Epithelial cell of proximal tubule (primary cell): ENCODE measurements around the gene CCNG1. TPM values are rescaled to one million over a fixed set of nuclear protein-coding genes. Genes with fewer than 3 reads are reported as not detected.
"Not testable (repeated sequence)": the region's sequence is repeated elsewhere in the genome, so short reads cannot be mapped to it uniquely, and the experiment has no call there.

Experiments used
- DNase-seq: peaks from one replicate; pipeline ENCODE4 v3.0.0-alpha.2; 2011; ENCODE audit warnings: low read depth
- H3K4me3 ChIP-seq: 2 replicates; pipeline ENCODE4 v1.5.1; 2011; ENCODE audit warnings: low read depth, mild to moderate bottlenecking, low read length
- total RNA-seq: library from RNA; depleted of rRNA; stranded (reverse); fragments of >200 nt; gene quantifications from 2 replicates; pipeline ENCODE4 v1.2.3, GENCODE V29; 2015
- TF ChIP-seq, protein P1 (sequence below): conservative IDR thresholded peaks from 2 replicates; pipeline ENCODE4 v1.5.1; 2012; ENCODE audit warnings: low read depth, mild to moderate bottlenecking, low read length

Gene CCNG1
- total RNA-seq, 1 donor from 2014 or later = 139 TPM

DNA sequence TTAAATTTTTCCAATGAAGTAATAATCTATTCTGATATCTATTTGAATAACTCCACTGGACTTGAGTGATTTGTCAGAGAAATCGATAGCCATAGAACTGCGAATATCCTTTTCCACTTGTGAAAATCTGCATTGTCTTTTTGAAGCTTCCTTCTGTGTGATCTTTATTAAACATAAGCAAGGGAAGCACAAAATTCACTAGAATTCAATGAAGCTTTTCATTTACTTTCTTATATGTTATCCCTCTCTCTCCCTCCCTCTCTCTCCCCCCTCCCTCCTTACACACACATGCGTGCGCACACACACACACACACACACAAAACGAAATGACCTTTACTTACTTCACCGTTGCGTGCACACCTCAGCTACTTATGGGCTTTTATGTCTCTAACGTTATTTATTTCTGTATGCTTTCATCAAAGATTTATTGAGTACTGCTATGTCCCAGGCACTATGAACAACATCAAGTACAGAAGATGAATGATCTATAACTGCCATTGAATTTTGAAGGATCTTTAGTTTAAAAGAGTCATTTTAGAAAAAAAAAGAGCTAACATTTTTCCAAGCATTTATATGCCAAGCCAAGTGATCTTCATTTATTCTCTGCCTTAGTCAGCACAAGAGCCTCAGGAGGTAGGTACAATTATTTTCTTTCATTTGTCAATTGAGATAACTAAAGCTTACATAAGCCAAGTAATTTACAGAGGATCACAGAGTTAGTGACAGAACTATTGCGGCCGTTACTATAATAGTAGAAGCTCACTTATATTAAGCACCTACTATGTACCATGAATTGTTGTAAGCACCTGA is 32.8 kb upstream of the CCNG1 start:
- no peak for DNase-seq
- TF ChIP-seq, protein P1, sequence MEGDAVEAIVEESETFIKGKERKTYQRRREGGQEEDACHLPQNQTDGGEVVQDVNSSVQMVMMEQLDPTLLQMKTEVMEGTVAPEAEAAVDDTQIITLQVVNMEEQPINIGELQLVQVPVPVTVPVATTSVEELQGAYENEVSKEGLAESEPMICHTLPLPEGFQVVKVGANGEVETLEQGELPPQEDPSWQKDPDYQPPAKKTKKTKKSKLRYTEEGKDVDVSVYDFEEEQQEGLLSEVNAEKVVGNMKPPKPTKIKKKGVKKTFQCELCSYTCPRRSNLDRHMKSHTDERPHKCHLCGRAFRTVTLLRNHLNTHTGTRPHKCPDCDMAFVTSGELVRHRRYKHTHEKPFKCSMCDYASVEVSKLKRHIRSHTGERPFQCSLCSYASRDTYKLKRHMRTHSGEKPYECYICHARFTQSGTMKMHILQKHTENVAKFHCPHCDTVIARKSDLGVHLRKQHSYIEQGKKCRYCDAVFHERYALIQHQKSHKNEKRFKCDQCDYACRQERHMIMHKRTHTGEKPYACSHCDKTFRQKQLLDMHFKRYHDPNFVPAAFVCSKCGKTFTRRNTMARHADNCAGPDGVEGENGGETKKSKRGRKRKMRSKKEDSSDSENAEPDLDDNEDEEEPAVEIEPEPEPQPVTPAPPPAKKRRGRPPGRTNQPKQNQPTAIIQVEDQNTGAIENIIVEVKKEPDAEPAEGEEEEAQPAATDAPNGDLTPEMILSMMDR = no peak
- H3K4me3 ChIP-seq = no peak overlapping the region

DNA sequence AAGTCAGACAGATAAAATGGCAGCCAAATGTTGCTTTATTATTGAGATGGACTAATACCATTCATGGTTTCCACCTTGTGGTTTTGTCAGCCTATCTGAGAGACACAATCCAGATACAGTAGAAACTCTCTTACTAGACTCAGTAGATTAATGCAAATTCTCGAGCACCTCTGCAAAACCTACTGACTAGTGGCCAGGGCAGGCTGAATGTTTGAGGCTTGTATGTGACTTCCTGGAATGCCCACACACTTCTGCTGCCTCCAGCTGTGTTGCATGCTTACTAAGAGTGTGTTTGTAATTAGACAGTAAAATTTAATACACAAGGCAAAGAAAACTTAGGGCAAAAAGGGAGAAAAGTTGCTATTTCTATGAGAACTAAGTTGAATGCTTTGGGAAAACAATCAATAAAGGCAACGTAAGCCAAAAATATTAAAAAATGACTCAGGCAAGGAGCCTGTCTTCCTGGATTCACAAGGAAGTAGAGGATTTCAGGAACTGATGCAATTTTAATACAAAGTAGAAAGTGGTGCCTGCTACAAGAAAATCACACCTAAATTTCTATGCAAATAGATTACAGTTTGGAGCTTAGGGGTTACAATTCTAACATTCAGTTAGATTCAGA is 30.2 kb upstream of the CCNG1 start:
- TF ChIP-seq, protein P1 = no peak
- no peak overlapping the region for H3K4me3 ChIP-seq
- no peak for DNase-seq

DNA sequence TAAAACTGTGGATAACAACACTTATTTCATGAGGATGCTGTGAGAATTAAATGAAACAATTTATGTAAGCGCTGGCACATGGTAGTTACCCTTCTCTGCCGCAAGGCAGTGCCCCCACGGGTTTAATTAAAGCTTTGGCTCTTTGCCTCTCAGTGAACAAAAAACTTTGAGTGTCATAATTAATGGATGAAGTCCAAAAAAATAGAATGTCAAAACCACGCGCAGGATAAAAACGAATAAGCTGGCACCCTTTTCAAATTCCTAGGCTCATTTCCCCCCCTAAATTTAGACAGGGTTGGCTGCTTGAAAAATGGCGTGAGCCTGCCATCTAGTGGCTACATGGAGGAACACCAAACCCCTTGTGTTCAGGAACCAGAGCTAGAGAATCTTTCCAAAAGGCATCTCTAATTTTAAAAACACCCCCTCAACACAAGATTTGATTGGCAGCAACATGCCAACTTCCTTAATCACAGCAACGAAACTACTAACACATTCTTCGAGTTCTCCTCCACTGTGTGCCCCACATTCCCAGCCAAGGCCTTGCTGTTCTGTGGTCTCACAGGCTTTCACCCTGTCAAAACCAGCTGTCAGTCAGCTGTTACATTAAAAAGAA is 29.0 kb upstream of the CCNG1 start:
- peak overlapping the region; percentile 19 for H3K4me3 ChIP-seq
- DNase-seq = peak; percentile 20
- TF ChIP-seq, protein P1 = peak; percentile 98

DNA sequence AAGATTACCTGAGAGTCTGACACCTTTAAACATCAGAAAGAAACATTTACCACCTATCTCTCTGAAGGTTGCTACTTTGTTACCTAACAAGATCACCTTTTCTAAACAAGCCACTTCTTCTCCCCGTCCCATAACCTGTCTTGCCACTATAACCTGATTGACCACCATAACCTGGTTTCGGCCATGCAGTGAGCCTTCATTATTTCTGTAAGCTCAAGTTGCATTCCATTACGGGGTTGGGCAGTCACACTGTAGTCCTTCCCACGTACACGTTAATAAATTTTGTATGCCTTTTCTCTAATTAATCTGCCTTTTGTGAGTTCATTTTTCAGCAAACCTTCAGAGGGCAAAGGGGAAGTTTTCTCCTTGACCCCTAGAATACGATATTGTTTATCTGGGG is 28.0 kb upstream of the CCNG1 start:
- DNase-seq = no peak
- no peak overlapping the region for H3K4me3 ChIP-seq
- TF ChIP-seq, protein P1 = no peak

DNA sequence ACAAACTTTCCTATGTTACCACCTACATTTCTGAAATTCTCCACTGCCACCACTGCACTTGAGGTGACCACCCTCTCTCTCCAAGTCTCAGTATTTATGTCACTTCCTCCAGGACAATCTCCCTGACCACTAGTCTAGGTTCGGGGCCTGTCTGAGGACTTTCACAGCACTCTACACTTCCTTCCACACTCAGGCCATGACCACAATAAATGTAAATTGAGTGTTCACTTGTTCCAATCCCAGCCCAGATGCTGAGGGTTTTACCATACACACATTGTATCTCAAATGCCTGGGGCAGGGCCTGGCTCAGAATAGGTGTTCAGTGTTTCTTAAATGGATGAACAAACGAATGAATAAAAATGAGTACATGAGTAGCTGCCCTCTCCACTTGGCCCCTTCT is 26.9 kb upstream of the CCNG1 start:
- H3K4me3 ChIP-seq = no peak overlapping the region
- DNase-seq = no peak
- TF ChIP-seq, protein P1 = no peak

DNA sequence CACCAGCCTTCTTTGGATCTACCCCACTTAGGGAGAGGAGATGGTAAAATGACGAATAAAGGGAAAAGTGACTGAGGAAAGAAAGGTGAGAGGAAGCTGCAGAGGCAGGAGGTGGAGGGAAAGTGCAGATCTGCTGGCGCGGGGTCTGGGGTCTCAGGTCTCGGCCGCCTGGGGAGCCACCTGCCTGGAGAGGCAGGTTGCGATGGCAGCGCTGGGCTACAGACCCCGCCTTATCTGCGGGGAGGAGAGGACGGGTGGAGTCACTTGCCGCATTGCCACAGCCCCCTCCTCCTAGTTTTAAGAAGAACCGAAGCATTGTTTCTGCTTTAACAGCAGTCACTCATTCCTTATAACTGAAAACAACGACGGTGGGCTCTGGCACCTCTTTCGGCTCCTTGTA is 21.7 kb upstream of the CCNG1 start:
- H3K4me3 ChIP-seq, DNase-seq: not testable (repeated sequence)

DNA sequence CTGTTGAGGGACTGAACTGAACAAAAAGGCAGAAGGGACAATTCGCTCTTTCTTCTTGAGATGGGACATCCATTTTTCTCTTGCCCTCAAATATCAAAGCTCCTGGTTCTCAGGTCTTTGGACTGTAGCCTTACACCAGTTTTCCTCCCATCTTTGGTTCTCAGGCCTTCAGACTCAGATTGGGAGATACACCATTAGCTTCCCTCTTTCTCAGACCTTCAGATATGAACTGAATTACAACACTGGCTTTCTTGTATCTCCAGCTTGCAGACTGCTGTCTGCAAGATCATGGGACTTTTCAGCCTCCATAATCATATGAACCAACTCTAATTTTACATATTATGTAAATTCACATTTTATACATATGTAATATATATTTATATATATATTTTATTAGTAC is 12.6 kb upstream of the CCNG1 start:
- no peak overlapping the region for H3K4me3 ChIP-seq
- no peak for DNase-seq
- TF ChIP-seq, protein P1 = no peak

DNA sequence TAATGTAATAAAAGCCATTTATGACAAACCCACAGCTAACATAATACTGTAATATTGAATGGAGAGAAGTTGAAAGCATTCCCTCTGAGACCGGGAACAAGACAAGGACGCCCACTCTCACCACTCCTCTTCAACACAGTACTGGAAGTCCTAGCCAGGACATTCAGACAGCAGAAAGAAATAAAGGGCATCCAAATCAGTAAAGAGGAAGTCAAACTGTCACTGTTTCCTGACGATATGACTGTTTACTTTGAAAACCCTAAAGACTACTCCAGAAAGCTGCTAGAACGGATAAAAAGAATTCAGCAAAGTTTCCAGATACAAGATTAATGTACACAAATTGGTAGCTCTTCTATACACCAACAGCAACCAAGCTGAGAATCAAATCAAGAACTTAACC is 11.3 kb upstream of the CCNG1 start:
- not testable (repeated sequence) for H3K4me3 ChIP-seq, DNase-seq
